PC-9 (cell line): ENCODE measurements around the gene SLC16A2. TPM values are rescaled to one million over a fixed set of nuclear protein-coding genes. Genes with fewer than 3 reads are reported as not detected.

Experiments
- BruUV-seq: library from RNA; stranded (reverse); fragments of 400-500 nt; replicated peaks from 2 replicates; lab custom pipeline; 2021; lab: Mats Ljungman, UMichigan
- CTCF ChIA-PET: fragments of 300-600 bp; sonication (Branson Sonifier 250); formaldehyde crosslinking; loops from one replicate; lab custom pipeline; 2022; ENCODE audit warnings: antibody characterized with exemption; lab: Charles Lee
- POLR2A ChIA-PET: fragments of 300-600 bp; sonication (Branson Sonifier 250); formaldehyde crosslinking; loops from one replicate; lab custom pipeline; 2022; ENCODE audit warnings: antibody characterized with exemption; ENCODE audit not compliant: unreplicated experiment; lab: Charles Lee
- DNase-seq, 2 experiments: peaks; one replicate each; pipeline versions ENCODE4 v3.0.0 to v3.0.0-alpha.2; 2015 to 2022; ENCODE audit warnings: mixed read lengths in 1 of 2
- H2AFZ ChIP-seq: fragments of 200-600 bp; sonication (generic); 2 replicates; pipeline ENCODE4 v1.8.1; 2017; ENCODE audit warnings: antibody characterized with exemption
- H3F3A ChIP-seq: fragments of 200-600 bp; sonication (generic); 2 replicates; pipeline ENCODE4 v1.8.1; 2017; ENCODE audit warnings: antibody characterized with exemption, mild to moderate bottlenecking, low read depth; ENCODE audit not compliant: insufficient read depth
- H3K27ac ChIP-seq: fragments of 200-600 bp; sonication (generic); 2 replicates; pipeline ENCODE4 v1.6.1; 2016; ENCODE audit warnings: mixed run types
- H3K27me3 ChIP-seq: fragments of 200-600 bp; sonication (generic); 2 replicates; pipeline ENCODE4 v1.6.1; 2016; ENCODE audit warnings: low read depth, mixed run types; ENCODE audit not compliant: insufficient read depth
- H3K36me3 ChIP-seq: fragments of 200-600 bp; sonication (generic); 2 replicates; pipeline ENCODE4 v1.6.1; 2016; ENCODE audit warnings: low read depth, mixed run types
- H3K4me1 ChIP-seq: fragments of 200-600 bp; sonication (generic); replicated peaks from 2 replicates; pipeline ENCODE4 v1.6.1; 2016; ENCODE audit warnings: mixed run types; ENCODE audit not compliant: insufficient read depth
- H3K4me2 ChIP-seq: fragments of 200-600 bp; sonication (generic); 2 replicates; pipeline ENCODE4 v1.6.1; 2017; ENCODE audit warnings: mixed run types
- H3K4me3 ChIP-seq: fragments of 200-600 bp; sonication (generic); 2 replicates; pipeline ENCODE4 v1.6.1; 2016; ENCODE audit warnings: mixed run types
- H3K79me2 ChIP-seq: fragments of 200-600 bp; sonication (generic); 2 replicates; pipeline ENCODE4 v1.6.1; 2017; ENCODE audit warnings: low read depth, mixed run types
- H3K9me2 ChIP-seq: fragments of 200-600 bp; sonication (generic); 2 replicates; pipeline ENCODE4 v1.8.1; 2017; ENCODE audit warnings: mild to moderate bottlenecking; ENCODE audit not compliant: insufficient read depth
- H3K9me3 ChIP-seq: fragments of 200-600 bp; sonication (generic); 2 replicates; pipeline ENCODE4 v1.8.1; 2016; ENCODE audit warnings: low read depth; ENCODE audit not compliant: insufficient read depth
- H4K20me1 ChIP-seq: fragments of 200-600 bp; sonication (generic); 2 replicates; pipeline ENCODE4 v1.8.1; 2017; ENCODE audit not compliant: insufficient read depth
- CTCF ChIP-seq: fragments of 200-600 bp; sonication (generic); conservative IDR thresholded peaks from 2 replicates; pipeline ENCODE4 v1.6.1; 2017; ENCODE audit warnings: mixed run types, antibody characterized with exemption, mild to moderate bottlenecking, moderate library complexity
- EZH2 ChIP-seq: fragments of 200-600 bp; sonication (generic); IDR thresholded peaks from 2 replicates; pipeline ENCODE4 v1.8.0; 2017; ENCODE audit warnings: antibody characterized with exemption, low read depth
- intact Hi-C: fragments of 100-400 bp; cut with micrococcal nuclease; formaldehyde crosslinking; loops from one replicate; pipeline ENCODE4 v1.10.0; 2022; ENCODE audit not compliant: unreplicated experiment
- total RNA-seq: library from RNA; stranded (reverse); gene quantifications from 2 replicates; pipeline ENCODE4 v1.2.3, GENCODE V29; 2021

SLC16A2 gene
- total RNA-seq, 1 experiment from 2014 or later = not detected

GRCh38 chrX:74493806-74494205, 72.5 kb downstream of the SLC16A2 start:
- TF ChIP-seq EZH2 (no peak), CTCF (no peak)
- DNase-seq = no peak
- Histone ChIP-seq H4K20me1 (no peaks in the 10 kb centered on the region), H3K79me2 (no peaks in the 10 kb centered on the region), H3K4me1 (no peaks in the 10 kb centered on the region), H3K36me3 (no peaks in the 10 kb centered on the region), H3K4me2 (no peak overlapping the region), H3K4me3 (no peak overlapping the region), H3K9me3 (no peaks in the 10 kb centered on the region), H3F3A (no peaks in the 10 kb centered on the region), H2AFZ (no peak overlapping the region), H3K27ac (no peak overlapping the region), H3K9me2 (no peaks in the 10 kb centered on the region), H3K27me3 (no peaks in the 10 kb centered on the region)
- intact Hi-C loops = no loop called here
- ChIA-PET CTCF (no interaction called here), POLR2A (no interaction called here)
- no TSS peak for BruUV-seq

GRCh38 chrX:74498924-74499323, 77.6 kb downstream of the SLC16A2 start:
- H3K9me3 ChIP-seq = no peaks in the 10 kb centered on the region
- H4K20me1 ChIP-seq = no peaks in the 10 kb centered on the region
- ChIA-PET CTCF (no interaction called here), POLR2A (no interaction called here)
- H3K4me3 ChIP-seq = no peak overlapping the region
- no peaks in the 10 kb centered on the region for H3K4me1 ChIP-seq
- no peaks in the 10 kb centered on the region for H3F3A ChIP-seq
- no peak for DNase-seq
- no peaks in the 10 kb centered on the region for H3K79me2 ChIP-seq
- no peaks in the 10 kb centered on the region for H3K9me2 ChIP-seq
- no peak for TF ChIP-seq EZH2
- no peak for TF ChIP-seq CTCF
- H3K27me3 ChIP-seq = no peaks in the 10 kb centered on the region
- H3K4me2 ChIP-seq = no peak overlapping the region
- H3K36me3 ChIP-seq = no peaks in the 10 kb centered on the region
- intact Hi-C loops = no loop called here
- no peak overlapping the region for H3K27ac ChIP-seq
- no peak overlapping the region for H2AFZ ChIP-seq
- no TSS peak for BruUV-seq

GRCh38 chrX:74500067-74500466, 78.8 kb downstream of the SLC16A2 start:
- DNase-seq = no peak
- no peak overlapping the region for H3K4me2 ChIP-seq
- H2AFZ ChIP-seq = no peak overlapping the region
- no peaks in the 10 kb centered on the region for H3K79me2 ChIP-seq
- no peak for TF ChIP-seq EZH2
- no peak for TF ChIP-seq CTCF
- H3K27me3 ChIP-seq = no peaks in the 10 kb centered on the region
- H3K4me3 ChIP-seq = no peak overlapping the region
- H4K20me1 ChIP-seq = no peaks in the 10 kb centered on the region
- H3K4me1 ChIP-seq = no peaks in the 10 kb centered on the region
- BruUV-seq = no TSS peak
- no peak overlapping the region for H3K27ac ChIP-seq
- CTCF ChIA-PET = no interaction called here
- no peaks in the 10 kb centered on the region for H3K9me2 ChIP-seq
- no peaks in the 10 kb centered on the region for H3K9me3 ChIP-seq
- no peaks in the 10 kb centered on the region for H3F3A ChIP-seq
- no peaks in the 10 kb centered on the region for H3K36me3 ChIP-seq
- POLR2A ChIA-PET = no interaction called here
- intact Hi-C loops = no loop called here
